Heart right ventricle (tissue), 16 donors: ENCODE results near the gene TMOD1. TPM values are rescaled to one million over a fixed set of nuclear protein-coding genes. Genes with fewer than 3 reads are reported as not detected.
A peak's percentile ranks its signal among the peaks of the same experiment; 100 is the strongest.

Experiments
- ATAC-seq, 8 donors: fragments of 200-7000 bp; cut with Tn5 transposase; one replicate each; pipeline ENCODE4 v1.9.1; 2020; ENCODE audit warnings: mild to moderate bottlenecking in 8 of 8, moderate library complexity in 8 of 8, moderate number of reproducible peaks in 1 of 8
- DNase-seq, 2 donors: peaks; one replicate each; pipeline ENCODE4 v3.0.0-alpha.2; 2020
- H3K27ac ChIP-seq, 10 donors: fragments of 200-600 bp; sonication (generic) in 2 of 10; one replicate each; pipeline versions ENCODE4 v1.5.0 to v1.8.0; 2020 to 2022; ENCODE audit warnings: mild to moderate bottlenecking in 3 of 10
- H3K27me3 ChIP-seq, 7 donors: fragments of 200-600 bp; one replicate each; pipeline ENCODE4 v1.8.0; 2021 to 2022; ENCODE audit warnings: mild to moderate bottlenecking in 2 of 7
- H3K36me3 ChIP-seq, 9 donors: fragments of 200-600 bp; sonication (generic) in 1 of 9; one replicate each; pipeline versions ENCODE4 v1.5.0 to v1.8.0; 2020 to 2022; ENCODE audit warnings: mild to moderate bottlenecking in 2 of 9
- H3K4me1 ChIP-seq, 9 donors: fragments of 200-600 bp; sonication (generic) in 1 of 9; one replicate each; pipeline versions ENCODE4 v1.5.0 to v1.8.0; 2020 to 2022; ENCODE audit warnings: mild to moderate bottlenecking in 4 of 9
- H3K4me3 ChIP-seq, 10 donors: fragments of 200-600 bp; sonication (generic) in 2 of 10; one replicate each; pipeline versions ENCODE4 v1.5.0 to v1.8.0; 2020 to 2022; ENCODE audit warnings: mild to moderate bottlenecking in 7 of 10, moderate library complexity in 2 of 10
- H3K9me3 ChIP-seq, 11 donors: fragments of 200-600 bp in 10 of 11; sonication (generic) in 2 of 11; one replicate each; pipeline versions ENCODE4 v1.5.0 to v1.8.0; 2013 to 2022; ENCODE audit warnings: mild to moderate bottlenecking in 2 of 11, control low read depth in 1 of 11, moderate library complexity in 1 of 11
- CTCF ChIP-seq, 9 donors: fragments of 200-600 bp; sonication (generic) in 2 of 9; IDR thresholded peaks; one replicate each; pipeline versions ENCODE4 v1.5.0 to v1.8.0; 2021 to 2022; ENCODE audit warnings: antibody characterized with exemption in 9 of 9, mild to moderate bottlenecking in 5 of 9, moderate library complexity in 1 of 9
- WGBS, 2 donors: extraction: QIAGEN DNeasy Blood & Tissue Kit; methylation state at CpG; one replicate each; pipeline ENCODE4 v1.1.7; 2013; ENCODE audit warnings: inconsistent platforms in 1 of 2; 5-methylcytosine and 5-hydroxymethylcytosine counted together
- intact Hi-C, 10 donors: fragments of 100-400 bp; cut with DNase I; formaldehyde crosslinking; loops; one replicate each; pipeline versions ENCODE4 v1.11.1 to v1.14.2; 2022
- polyA plus RNA-seq, 2 donors: library from polyadenylated mRNA; stranded (reverse); fragments of 200-250 nt; gene quantifications; one replicate each; pipeline ENCODE4 v1.2.3, GENCODE V29; 2013
- total RNA-seq, 10 donors: library from RNA; stranded (reverse); fragmentation: NEBNext Ultra II Directional in 3 of 10; extraction: Animal tissue kit (Norgen Biotek cat#: 25700) in 3 of 10; gene quantifications; one replicate each; pipeline versions ENCODE4 v1.2.1 to v1.2.4, GENCODE V29; 2021 to 2023
- donor health status: Arrhythmogenic right ventricular cardiomyopathy.
- donor health status: ischemic (EF 13 %, LVEDD 7.1; RV severe dilation, severe dysfunction).
- donor health status: healthy with polysubstance abuse.
- donor health status: DM: no; HTN: yes; CAD: no.
- donor health status: DM: no; HTN: no; CAD: no.
- donor health status: ischemic (EF 25% LVEDD 6.9; RV normal size, moderate dysfunction).
- donor health status: ischemic (EF 25% LVEDD 5.7; RV mildly dilated, moderate dysfunction).
- donor health status: healthy.
- donor health status: DM: yes; HTN: yes; CAD: no.
- donor health status: Ischemic cardiomyopathy.
- donor health status: ischemic (EF 35%, LVEDD 5.7; RV mildly dilated, moderate dysfunction).
- donor health status: nonischemic (EF 11% LVEDD 7.7; RV severe dilation, severe dysfunction).
- donor health status: DM: yes; HTN: yes; CAD: no.
- donor health status: PGD.
- donor health status: ischemic (EF 29% LVEDD 5.4; RV normal size, mild dysfunction).
- donor health status: nonischemic (EF 23%, LVEDD 6.1; RV moderate dilation, normal function).

The TMOD1 gene
- total and polyA plus RNA-seq, 12 donors = 83.7 to 203 (median 176) TPM

- Histone ChIP-seq H3K9me3 (no peaks in the 10 kb centered on the region), H3K4me3 (peak overlapping the region in 8 of 10 donors; percentile 49 to 98 (median 93)), H3K4me1 (peaks cover 2 to 74% (median 63%) of the 10 kb centered on the region in 9 donors), H3K27me3 (no peaks in the 10 kb centered on the region), H3K36me3 (peaks cover 0 to 7% (median 0%) of the 10 kb centered on the region in 9 donors), H3K27ac (peak overlapping the region in 2 of 10 donors; percentile 95 to 96)
- intact Hi-C loops = loop anchor here in 2 of 10 donors (5.0 to 10.0 kb wide), 2 partner anchors 52 to 630 kb away; no protein-coding TSS in a partner anchor
- WGBS, 2 donors = 76% methylated on average over 7 of the region's 7 CpGs
- DNase-seq = no peak
- no peak for ATAC-seq
- no peak for TF ChIP-seq CTCF (IDR thresholded peaks at IDR 0.05)
Observed at GRCh38 chr9:97635026-97635425, 133.6 kb downstream of the TMOD1 start.

GRCh38 chr9:97636903-97637302 is 135.4 kb downstream of the TMOD1 start:
- no peak for DNase-seq
- no peaks in the 10 kb centered on the region for H3K9me3 ChIP-seq
- no peak overlapping the region for H3K27ac ChIP-seq
- H3K27me3 ChIP-seq = no peaks in the 10 kb centered on the region
- H3K4me3 ChIP-seq = no peak overlapping the region
- peaks cover 2 to 71% (median 58%) of the 10 kb centered on the region in 9 donors for H3K4me1 ChIP-seq
- TF ChIP-seq CTCF (IDR thresholded peaks at IDR 0.05) = no peak
- no peak for ATAC-seq
- intact Hi-C loops = loop anchor here in 2 of 10 donors (5.0 to 10.0 kb wide), 2 partner anchors 50 to 628 kb away; no protein-coding TSS in a partner anchor
- H3K36me3 ChIP-seq = peaks cover 0 to 22% (median 4%) of the 10 kb centered on the region in 9 donors
- WGBS, 2 donors = 58 to 63% methylated on average over 3 of the region's 3 CpGs

- WGBS, 2 donors = 57 to 62% methylated on average over 3 of the region's 3 CpGs
- Histone ChIP-seq H3K9me3 (no peaks in the 10 kb centered on the region), H3K27me3 (no peaks in the 10 kb centered on the region), H3K4me3 (no peak overlapping the region), H3K4me1 (peaks cover 2 to 65% (median 52%) of the 10 kb centered on the region in 9 donors), H3K36me3 (peaks cover 0 to 40% (median 11%) of the 10 kb centered on the region in 9 donors), H3K27ac (no peak overlapping the region)
- no peak for ATAC-seq
- intact Hi-C loops = loop anchor here in 2 of 10 donors (5.0 to 10.0 kb wide), 2 partner anchors 49 to 626 kb away; no protein-coding TSS in a partner anchor
- DNase-seq = no peak
- TF ChIP-seq CTCF (IDR thresholded peaks at IDR 0.05) = no peak
Observed at GRCh38 chr9:97638666-97639065, 137.2 kb downstream of the TMOD1 start.

- Histone ChIP-seq H3K36me3 (peaks cover 0 to 57% (median 17%) of the 10 kb centered on the region in 9 donors), H3K4me3 (no peak overlapping the region), H3K27ac (no peak overlapping the region), H3K27me3 (no peaks in the 10 kb centered on the region), H3K9me3 (no peaks in the 10 kb centered on the region), H3K4me1 (peaks cover 2 to 52% (median 40%) of the 10 kb centered on the region in 9 donors)
- TF ChIP-seq CTCF (IDR thresholded peaks at IDR 0.05) = no peak
- intact Hi-C loops = loop anchor here in 1 of 10 donors (5.0 kb wide), 1 partner anchor 47 kb away; no protein-coding TSS in a partner anchor
- WGBS, 2 donors = 69 to 73% methylated on average over 2 of the region's 2 CpGs
- DNase-seq = no peak
- ATAC-seq = no peak
Observed at GRCh38 chr9:97640325-97640724, 138.9 kb downstream of the TMOD1 start.
